GM19240 (cell line): Measurements from ENCODE around the gene RTN4RL1.
A peak's percentile ranks its signal among the peaks of the same experiment; 100 is the strongest.

Experiments
- DNase-seq: peaks from one replicate; pipeline ENCODE4 v3.0.0; 2011; ENCODE audit warnings: low spot score; ENCODE audit not compliant: insufficient read length

RTN4RL1 gene, protein sequence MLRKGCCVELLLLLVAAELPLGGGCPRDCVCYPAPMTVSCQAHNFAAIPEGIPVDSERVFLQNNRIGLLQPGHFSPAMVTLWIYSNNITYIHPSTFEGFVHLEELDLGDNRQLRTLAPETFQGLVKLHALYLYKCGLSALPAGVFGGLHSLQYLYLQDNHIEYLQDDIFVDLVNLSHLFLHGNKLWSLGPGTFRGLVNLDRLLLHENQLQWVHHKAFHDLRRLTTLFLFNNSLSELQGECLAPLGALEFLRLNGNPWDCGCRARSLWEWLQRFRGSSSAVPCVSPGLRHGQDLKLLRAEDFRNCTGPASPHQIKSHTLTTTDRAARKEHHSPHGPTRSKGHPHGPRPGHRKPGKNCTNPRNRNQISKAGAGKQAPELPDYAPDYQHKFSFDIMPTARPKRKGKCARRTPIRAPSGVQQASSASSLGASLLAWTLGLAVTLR

DNA sequence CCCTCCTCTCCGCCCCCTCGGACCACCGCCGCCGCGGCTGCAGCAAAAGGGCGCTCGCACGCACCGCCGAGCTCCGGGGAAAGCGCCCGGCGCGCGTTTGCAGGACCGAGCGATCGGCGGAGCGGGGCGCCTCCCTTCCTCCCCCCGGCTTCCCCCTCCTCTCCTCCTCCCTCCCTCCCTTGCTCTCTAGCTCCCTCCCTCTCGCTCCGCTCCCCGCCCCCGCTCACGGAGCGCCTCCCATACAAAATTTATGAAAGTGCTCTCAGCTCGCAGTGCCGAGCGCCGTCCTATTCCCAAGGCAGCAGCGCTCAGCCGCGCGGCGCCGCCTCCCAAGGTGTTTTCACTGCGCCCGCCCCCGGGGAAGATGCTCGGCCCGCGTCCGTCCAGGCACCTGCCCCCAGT, at the start of gene RTN4RL1:
RTN4RL1 (minus strand) TSS at position 115 of the 402 bp plus-strand sequence. CDS start 469 bp downstream, outside the sequence.
- DNase-seq, result no peak

DNA sequence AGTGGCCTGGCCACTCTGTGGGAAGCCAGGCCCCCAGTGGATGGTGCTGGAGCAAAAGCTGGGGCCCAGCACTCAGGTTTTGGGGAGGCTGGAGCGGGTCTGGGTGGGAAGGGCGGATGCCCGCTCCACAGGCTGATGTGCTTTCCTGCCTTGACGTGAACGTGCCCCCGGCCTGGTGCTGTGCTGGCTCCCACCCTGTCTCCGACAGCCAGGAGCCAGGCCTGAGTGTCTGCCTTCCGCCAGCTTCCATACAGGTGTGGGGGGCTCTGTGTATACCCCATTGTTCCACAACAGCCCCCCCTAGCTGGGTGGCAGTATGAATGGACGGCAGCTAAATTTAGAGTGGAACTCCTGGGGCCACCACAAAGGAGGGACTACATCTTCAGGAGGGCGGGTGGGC, 49.8 kb upstream of the RTN4RL1 start:
- no peak for DNase-seq

DNA sequence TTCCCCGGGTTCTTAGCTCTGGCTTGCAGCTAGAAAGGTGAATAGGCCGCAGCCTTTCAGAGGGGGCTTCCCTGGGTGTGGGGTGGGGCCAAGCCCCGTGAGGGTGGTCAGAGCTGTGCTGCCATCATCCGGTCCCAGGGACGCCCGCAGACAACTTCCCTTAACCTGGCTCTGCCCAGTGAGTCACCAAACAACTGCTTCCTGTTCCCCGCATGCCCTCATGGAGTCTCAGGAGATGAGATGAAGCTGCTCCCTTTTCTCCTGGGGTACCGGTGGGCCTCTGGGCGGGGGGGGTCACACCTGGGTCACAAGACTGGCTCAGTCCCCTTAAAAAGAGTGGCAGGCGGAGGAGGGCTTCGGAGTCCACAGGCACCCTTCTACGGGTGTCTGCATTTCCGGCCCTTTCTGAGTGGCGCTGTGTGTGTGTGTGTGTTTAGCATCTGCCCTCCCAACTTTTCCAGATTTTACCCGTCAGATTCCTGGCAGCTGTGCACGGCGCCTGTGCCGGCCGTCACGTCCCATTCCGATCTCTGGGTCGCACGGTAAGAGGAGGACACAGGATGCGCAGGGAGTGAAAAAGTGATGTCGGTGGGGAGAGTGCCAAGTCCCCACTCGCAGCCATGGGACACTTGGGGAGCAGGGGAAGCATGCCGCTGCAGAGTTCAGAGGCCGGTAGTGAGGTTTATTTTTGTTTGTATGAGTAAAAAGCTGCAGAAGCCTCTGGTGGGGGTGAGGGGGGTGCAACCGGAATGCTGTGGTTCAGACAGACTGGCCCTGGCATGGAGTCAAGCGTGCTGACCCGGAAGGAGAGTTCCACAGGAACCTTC, 46.5 kb upstream of the RTN4RL1 start:
- no peak for DNase-seq

DNA sequence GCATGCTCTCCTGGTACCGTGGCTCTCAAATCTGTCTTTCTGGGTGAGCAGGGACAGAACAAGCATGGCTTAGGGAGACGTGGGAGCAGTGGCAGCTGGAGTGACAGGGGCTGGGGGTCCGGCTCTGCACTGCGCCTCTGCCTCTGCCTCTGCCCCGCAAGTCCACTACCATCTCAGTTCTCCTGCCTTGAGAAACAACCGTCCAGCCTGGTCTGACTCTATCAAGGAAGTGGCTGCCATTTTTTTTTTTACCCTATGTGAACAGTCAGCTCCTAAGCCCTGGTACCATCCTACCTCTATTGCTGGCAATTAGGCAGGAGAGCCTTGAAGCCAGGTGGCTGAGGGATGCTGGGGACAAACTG, 45.9 kb upstream of the RTN4RL1 start:
- no peak for DNase-seq

DNA sequence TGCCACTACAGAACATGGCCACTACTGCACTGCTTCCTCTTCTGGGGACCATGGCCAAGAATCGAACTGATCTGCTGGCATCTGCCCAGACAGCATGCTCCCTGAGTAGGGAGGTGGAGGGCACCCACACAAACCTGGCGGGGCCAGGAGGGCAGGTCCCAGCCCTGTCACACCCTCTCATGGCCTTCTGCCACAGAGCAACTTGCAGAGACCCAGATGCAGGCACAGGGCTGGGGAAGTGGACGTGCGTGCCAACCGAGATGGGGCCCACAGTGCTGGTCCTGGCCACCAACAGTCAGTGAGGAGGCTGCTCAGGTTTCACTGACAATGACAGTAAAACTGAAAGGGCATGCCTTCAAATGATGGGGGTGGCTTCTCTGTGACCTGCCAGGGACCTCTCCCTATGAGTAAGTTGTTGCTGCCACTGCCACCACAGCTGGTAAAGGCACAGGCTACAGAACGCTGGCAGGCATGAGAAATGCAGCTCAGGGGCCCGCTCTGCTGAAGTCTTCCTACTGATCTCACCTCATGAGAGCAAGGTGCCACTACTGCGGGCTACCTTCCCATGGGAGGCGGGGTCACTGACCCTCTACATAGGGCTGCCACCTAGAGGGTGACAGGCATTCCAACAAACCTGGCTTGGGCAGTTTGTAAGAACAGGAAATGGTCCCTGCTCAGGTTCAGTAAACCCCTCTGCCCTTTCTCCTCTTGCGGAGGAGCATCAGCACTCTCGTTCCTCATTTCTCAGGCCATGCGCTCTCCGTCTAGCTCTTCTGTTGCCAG, 45.3 kb upstream of the RTN4RL1 start:
- DNase-seq, result peak; percentile 80

DNA sequence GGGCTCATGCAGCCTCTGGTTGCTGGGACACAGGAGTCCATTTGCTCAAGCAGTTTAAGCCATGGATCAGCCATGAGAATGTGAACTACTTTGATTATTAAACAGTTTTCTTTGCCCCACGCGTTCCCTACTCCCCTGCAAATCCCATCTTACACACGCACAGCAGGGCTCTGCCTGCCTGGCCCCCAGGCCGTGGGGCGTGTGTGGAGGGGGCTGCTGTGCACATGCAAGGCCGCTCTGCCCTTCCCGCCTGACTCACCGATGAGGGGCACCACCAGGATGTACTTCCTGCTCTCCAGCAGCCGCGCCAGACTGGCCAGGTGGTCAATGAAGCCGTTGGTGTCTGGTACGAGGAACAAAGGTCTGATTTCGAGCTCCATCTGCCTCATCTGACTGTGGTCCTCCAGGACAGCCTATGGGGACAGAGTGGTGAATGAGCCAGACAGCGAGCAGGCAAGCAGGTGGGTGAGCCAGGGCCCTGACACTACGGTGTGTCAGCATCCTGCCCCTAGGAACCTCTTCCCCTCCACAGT, 43.5 kb upstream of the RTN4RL1 start:
- no peak for DNase-seq

DNA sequence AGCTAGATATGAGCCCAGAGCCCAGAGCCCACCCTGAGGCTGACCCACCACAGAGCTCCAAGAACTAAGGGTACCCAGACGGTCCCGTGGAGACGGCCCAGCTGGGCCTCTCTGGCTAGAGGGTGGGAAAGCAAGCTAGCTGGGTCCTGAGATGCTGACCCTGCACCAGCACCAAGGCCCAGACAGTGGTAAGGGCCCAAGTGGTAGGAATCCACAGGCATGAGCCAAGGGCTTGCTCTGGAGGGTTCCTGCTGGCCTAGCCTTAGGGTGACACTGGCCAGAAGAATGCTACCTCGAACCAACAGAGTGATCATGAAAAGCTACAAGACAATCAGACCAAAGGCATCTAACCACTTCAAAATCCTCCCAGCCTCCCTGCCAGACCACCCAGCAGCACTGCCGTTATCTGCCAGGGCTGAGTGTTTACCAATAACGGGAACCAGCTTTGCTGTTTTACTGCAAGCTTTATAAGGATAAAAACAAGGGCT, 42.9 kb upstream of the RTN4RL1 start:
- DNase-seq, result no peak

DNA sequence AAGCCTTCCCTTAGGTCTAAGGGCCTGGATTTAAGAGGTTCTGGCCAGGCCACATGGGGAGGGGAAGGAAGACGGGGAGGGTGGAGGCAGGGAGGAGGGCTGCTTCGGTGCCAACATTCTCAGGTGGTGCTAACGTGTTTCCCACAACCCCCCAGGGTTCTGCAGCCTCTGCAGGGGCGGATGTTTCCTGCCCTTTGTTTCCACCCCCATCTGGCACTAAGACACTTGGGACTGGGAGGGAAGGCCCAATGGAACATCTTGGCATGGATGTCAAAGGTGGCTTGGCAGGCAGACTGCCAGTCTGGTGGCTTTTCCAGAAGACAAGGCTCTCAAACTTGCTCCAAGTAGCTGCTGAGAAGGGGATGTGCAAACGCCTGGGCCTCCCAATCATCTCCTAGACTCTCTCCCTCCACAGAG, 42.5 kb upstream of the RTN4RL1 start:
- DNase-seq, result no peak

DNA sequence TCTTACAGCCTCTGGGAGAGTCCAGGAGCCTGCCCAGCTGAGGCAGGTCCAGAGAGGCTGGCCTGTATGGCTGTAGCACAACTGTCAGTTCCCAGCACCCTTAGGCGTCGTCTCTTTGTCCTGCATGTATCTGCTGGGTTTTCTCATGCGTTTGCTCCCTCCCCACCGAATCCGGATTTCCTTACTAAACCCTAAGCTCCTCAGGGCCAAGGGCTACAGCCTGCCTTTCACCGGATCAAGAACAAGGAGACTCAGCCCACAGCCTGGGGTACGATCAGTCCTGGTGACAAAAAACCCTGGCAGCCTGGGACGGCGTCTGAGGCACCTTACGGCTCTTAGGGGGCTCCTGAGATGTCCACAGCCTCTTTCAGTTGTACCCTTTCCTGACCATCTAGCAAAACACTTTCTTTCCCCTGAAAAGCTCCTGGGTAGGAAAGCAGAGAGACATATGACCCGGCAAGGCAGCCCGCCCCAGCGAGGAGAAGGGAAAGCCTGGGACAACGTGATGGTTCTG, 42.0 kb upstream of the RTN4RL1 start:
- DNase-seq, result no peak

DNA sequence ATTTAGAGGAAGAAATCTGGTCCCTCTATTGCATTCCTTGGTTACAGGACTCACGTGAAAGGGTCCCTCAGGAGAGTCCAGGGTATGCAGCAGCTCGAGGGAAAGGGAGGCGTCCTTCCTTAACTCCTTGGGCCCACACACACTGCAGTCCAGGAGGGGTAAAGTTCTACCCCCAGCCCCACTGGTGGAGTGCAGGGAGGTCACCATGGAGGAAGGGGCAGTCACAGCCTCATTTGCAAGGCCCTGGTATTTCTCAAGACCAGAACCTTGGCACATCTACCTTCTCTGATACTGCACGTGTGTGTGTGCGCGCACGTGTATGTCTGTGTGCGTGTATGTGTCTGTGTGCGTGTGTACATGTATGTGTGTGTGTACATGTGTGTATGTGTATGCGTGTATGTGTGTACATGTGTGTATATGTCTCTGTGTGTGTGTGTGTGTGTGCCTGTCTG, 40.8 kb upstream of the RTN4RL1 start:
- DNase-seq, result no peak

DNA sequence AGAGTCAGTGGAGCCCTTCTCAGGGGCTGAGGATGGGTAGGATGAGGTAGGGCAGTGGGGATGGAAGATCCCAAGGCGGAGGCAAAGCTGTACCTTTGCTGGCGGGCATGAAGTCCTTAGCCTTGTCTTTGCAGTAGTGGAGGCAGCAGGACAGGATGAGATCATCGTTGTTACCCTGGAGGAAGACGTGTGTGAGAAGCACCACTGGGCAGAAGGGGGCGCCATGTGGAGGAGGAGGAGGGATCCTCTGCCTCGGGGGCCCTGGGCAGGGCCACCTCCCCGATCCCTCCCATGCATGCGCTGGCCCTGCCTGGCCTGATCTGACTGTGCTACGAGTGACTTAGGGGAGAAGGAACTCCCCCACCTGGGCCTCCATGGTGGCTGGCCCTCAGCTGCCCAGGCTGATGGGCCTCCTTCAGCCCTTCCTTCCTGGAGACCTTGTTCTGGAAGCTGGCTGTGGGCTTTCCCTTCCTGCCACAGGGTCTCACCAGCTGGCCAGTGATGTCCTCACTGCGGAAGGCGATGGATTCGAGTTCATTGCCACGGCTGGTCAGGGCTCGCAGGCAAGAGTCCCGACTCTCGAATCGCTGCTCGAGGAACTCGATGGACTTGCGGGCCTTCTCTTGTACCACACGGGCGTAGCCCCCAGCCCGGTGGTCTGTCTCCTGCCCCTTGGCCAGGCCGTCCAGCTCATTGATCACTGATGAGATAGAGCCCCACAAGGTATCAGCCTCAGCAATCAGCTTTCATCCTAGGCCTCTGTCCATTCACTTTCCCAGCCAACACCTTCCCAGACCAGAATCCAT, 40.0 kb upstream of the RTN4RL1 start:
- DNase-seq, result no peak

DNA sequence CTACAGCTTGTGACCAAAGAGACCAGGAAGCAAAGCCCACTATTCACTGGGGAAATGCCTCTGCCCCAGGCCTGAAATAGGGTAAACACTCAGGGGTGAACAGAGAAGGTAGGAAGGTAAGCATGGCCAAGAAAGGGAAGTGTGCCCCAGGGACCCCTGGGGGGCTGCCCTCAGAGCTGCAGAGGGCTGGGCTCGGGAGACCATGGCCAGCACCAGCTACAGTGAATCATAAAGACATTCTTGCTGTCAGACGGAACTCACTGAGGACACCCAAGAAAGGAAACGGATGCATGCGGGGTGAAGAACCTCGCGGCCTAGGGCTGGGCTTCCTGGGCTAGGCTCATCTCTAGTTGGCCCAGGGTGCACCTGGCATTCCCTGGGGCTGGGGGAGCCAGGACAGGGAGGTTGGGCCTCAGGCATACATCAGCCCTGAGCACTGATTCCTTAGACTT, 39.4 kb upstream of the RTN4RL1 start:
- DNase-seq, result no peak

DNA sequence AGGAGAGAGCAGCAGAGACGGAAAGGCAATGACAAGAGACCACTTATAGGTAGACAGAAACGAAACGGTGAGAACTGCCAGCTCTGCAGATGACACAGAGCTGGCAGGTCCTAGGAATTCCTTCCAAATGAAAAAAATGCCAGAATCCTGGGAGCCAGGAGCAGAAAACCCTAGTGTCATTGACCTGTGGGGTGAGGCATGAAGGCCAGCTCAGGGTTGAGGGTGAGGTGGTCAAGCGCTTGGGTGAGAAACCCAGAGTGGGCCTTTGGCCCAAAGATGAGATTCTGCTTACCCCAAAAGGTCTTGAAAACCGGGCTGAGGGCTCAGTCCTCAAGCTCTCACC, 39.0 kb upstream of the RTN4RL1 start:
- DNase-seq, result no peak

DNA sequence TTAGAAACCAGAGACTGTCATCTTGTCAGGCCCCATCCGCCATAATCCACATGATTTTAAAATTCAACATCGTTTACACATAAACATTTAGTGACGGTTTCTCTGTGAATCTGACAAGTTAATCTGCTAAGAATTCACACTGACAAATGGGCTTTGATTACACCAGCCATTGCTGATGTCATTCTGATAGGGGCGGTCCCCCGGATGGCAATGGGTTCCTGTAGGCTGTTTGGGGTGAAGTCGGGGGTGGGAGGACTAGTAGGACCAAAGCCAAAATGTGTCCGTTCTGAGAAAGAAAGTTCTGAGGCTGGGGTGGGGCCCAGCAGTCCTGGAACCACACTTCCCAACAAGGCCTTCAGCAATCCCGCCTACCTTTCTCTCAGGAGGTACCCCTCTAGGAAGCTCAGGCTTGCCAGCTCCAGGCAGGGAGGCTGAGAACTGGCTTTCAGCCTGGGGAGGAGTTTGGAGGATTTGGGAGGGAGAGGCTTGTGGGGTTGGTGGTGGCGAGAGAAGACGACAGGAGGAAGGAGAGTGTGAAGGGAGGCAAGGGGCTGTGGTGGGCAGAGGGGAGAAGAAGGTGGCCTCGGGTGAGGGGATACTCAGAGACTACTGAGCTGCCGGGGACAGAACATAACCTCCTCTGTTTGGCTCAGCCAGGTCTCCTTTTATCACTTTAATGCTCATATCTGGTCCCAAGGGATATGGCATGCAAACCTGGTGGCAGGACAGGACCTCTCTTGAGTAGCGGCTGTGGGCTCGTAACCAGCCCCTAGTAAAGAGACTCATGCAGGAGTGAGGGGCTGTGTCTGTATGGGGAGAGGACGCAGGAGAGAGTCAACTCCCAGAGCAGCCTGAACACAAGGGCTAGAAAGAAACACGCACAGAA, 38.4 kb upstream of the RTN4RL1 start:
- no peak for DNase-seq

DNA sequence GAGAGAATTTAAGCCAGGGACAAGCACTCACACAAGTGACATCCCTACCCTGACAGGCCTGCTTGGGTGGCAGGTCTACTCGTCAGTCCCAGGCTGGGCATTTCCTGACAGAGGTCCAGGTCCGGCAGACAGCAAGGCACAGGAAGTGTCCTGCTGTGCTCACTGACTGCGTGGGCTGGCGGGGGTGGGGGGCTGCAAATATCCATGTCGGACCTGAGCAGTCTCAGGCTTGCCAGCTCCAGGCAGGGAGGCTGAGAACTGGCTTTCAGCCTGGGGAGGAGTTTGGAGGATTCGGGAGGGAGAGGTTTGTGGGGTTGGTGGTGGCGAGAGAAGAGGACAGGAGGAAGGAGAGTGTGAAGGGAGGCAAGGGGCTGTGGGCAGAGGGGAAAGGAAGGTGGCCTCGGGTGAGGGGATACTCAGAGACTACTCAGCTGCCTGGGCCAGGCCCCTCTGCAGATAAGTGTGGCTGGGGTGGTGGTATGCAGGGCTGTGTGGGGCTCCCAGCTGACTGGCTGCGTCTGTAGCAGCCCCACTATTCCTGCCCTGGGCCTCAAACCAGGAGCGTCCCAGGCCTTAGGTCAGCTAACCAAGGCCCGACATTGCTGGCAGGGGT, 37.5 kb upstream of the RTN4RL1 start:
- no peak for DNase-seq

DNA sequence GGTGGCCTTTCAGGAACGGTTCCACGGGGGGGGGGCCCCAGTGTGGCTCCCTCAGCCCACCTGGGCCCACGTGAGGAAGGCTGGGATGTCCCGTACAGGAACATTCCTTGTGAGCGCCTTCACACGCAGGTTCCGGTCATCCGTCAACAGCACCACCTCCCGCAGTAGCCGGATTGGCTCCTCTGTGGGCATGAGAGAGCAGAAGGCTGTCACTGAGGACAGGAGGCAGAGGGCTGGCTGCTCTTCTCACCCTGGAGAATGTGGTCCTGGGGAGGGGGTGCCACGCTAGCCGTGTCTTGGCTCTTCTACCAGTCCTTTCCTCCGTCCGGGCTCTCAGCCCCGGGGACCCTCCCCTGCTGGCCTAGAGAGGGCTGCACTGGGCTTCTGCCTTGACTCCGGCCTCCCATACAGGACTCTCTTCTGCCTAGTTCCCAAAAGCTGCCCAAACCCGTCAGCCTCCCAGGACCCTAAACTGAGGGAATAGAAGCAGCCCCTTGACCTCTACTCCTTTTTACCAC, 36.4 kb upstream of the RTN4RL1 start:
- DNase-seq, result no peak

DNA sequence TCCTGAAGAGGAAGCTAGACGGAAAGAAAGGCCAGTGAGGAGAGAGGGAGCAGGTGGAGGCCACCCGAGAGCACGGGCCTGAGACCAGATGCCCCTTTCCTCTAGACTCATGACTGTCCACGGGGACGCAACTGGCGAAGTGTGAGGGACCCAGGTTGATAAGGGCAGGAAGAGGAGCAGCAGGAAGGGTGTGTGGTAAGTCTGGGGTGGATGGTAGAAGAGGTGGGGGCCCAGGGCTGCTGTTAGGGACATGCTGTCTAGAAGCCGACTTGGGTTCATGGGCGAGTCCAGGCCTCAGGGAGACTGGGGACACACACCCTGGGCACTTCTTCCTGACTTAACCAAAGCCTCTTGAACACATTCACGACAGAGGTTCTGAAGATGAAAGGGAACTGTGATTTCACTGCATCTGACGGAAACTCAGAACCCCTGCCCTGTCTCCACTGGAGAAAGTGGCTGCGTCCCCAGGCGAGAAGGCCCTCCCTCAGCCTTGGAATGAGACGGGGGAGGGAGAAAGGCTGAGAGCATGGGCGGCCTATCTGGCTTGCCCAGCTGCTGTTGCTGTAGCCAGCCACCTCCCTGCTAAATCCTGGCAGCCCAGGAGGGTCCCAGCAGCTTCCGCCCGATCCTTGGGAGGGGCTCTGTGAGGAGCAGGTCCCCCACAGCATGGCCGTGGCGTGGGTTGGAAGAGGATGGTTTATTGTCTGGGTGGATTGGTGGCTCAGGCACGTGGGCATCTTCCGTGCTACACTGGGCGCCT, 35.7 kb upstream of the RTN4RL1 start:
- DNase-seq, result no peak

DNA sequence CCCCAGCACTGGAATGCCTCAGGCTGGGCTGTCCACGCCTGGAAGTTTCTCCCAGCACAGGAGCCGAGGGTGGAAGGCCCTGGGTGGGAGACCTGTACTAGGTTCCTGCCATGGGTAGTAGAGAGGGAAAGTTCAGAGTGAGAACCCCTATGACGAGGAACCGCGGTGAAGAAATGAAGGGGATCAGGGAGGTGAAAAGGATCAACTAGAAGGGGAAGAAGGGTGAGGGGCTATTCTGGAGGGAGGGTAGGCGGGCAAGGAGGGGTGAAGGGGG, 35.2 kb upstream of the RTN4RL1 start:
- no peak for DNase-seq
